HG03558 (cell line): ENCODE measurements around the gene HDAC11.
"Not testable (repeated sequence)": the region's sequence is repeated elsewhere in the genome, so short reads cannot be mapped to it uniquely, and the experiment has no call there.

Source experiments
- ATAC-seq: cut with Tn5 transposase; IDR thresholded peaks from one replicate; pipeline ENCODE4 v1.9.1; 2021; ENCODE audit warnings: moderate number of reproducible peaks; ENCODE audit not compliant: unreplicated experiment; ENCODE audit errors: extremely low read depth

Gene HDAC11

GRCh38 chr3:13519006-13519791 lies 39.1 kb downstream of the HDAC11 start:
- no peak for ATAC-seq

GRCh38 chr3:13520326-13520880 lies 40.3 kb downstream of the HDAC11 start:
- ATAC-seq = no peak

- ATAC-seq = no peak
Observed at GRCh38 chr3:13521309-13521708, 41.2 kb downstream of the HDAC11 start.

- not testable (repeated sequence) for ATAC-seq
Observed at GRCh38 chr3:13521749-13522148, 41.6 kb downstream of the HDAC11 start.

- ATAC-seq = no peak
Observed at GRCh38 chr3:13522236-13522635, 42.1 kb downstream of the HDAC11 start.

- ATAC-seq = no peak
Observed at GRCh38 chr3:13524979-13525669, 45.0 kb downstream of the HDAC11 start.

GRCh38 chr3:13525827-13526625 lies 45.9 kb downstream of the HDAC11 start:
- ATAC-seq = no peak

- ATAC-seq = no peak
Observed at GRCh38 chr3:13526626-13526949, 46.5 kb downstream of the HDAC11 start.

- ATAC-seq = no peak
Observed at GRCh38 chr3:13528217-13528867, 48.2 kb downstream of the HDAC11 start.

- ATAC-seq = no peak
Observed at GRCh38 chr3:13529196-13530112, 49.3 kb downstream of the HDAC11 start.

GRCh38 chr3:13530241-13531009 lies 50.3 kb downstream of the HDAC11 start:
- no peak for ATAC-seq

- ATAC-seq = no peak
Observed at GRCh38 chr3:13532085-13532484, 52.0 kb downstream of the HDAC11 start.

GRCh38 chr3:13532631-13533030 lies 52.5 kb downstream of the HDAC11 start:
- no peak for ATAC-seq

- no peak for ATAC-seq
Observed at GRCh38 chr3:13533885-13534301, 53.8 kb downstream of the HDAC11 start.

GRCh38 chr3:13535526-13535875 lies 55.4 kb downstream of the HDAC11 start:
- no peak for ATAC-seq

- no peak for ATAC-seq
Observed at GRCh38 chr3:13535905-13536304, 55.8 kb downstream of the HDAC11 start.

GRCh38 chr3:13536432-13536831 lies 56.3 kb downstream of the HDAC11 start:
- no peak for ATAC-seq

- ATAC-seq = no peak
Observed at GRCh38 chr3:13536832-13537231, 56.7 kb downstream of the HDAC11 start.
